Body of pancreas (tissue), 4 donors: ENCODE results near the gene NXPE3. TPM values are rescaled to one million over a fixed set of nuclear protein-coding genes. Genes with fewer than 3 reads are reported as not detected.
A peak's percentile ranks its signal among the peaks of the same experiment; 100 is the strongest.

Source experiments
- ATAC-seq: fragments of 150-250 bp; one replicate; pipeline ENCODE4 v1.9.1; 2016
- DNase-seq, 4 donors: peaks; one replicate each; pipeline ENCODE4 v3.0.0-alpha.2; 2019
- H3K27ac ChIP-seq, 4 donors: fragments of 200-600 bp; sonication (generic); 1 replicate in 3 of 4; 2 replicates in 1 of 4; pipeline versions ENCODE4 v1.5.1 to v1.6.1; 2016 to 2019; ENCODE audit warnings: mild to moderate bottlenecking in 1 of 4, mixed read lengths in 1 of 4, moderate library complexity in 1 of 4
- H3K27me3 ChIP-seq, 2 donors: fragments of 200-600 bp; sonication (generic); one replicate each; pipeline ENCODE4 v1.6.0; 2016; ENCODE audit warnings: mild to moderate bottlenecking in 1 of 2
- H3K36me3 ChIP-seq, 2 donors: fragments of 200-600 bp; sonication (generic); replicated peaks in 1 of 2; 2 replicates each; pipeline ENCODE4 v1.5.1; 2016; ENCODE audit warnings: low read depth in 2 of 2; ENCODE audit not compliant: insufficient read depth in 1 of 2
- H3K4me1 ChIP-seq: fragments of 200-600 bp; sonication (generic); one replicate; pipeline ENCODE4 v1.6.0; 2016
- H3K4me3 ChIP-seq, 2 donors: fragments of 200-600 bp; sonication (generic); 1 replicate in 1 of 2; 2 replicates in 1 of 2; pipeline ENCODE4 v1.5.1; 2016 to 2019
- H3K9me3 ChIP-seq, 3 donors: fragments of 200-600 bp; sonication (generic); 1 replicate in 2 of 3; 2 replicates in 1 of 3; pipeline ENCODE4 v1.5.1; 2016
- CTCF ChIP-seq, 7 experiments: fragments of 450-650 bp in 4 of 7; fragments of 200-600 bp in 3 of 7; sonication (generic) in 3 of 7; IDR thresholded peaks; one replicate each; pipeline ENCODE4 v1.5.1; 2016 to 2019; ENCODE audit warnings: antibody characterized with exemption in 7 of 7
- POLR2A ChIP-seq, 3 donors: fragments of 450-650 bp; IDR thresholded peaks; one replicate each; pipeline ENCODE4 v1.6.1; 2016; ENCODE audit warnings: antibody characterized with exemption in 3 of 3, mild to moderate bottlenecking in 2 of 3
- WGBS, 2 donors: methylation state at CpG; one replicate each; pipeline ENCODE4 v1.1.5; 2017; 5-methylcytosine and 5-hydroxymethylcytosine counted together
- intact Hi-C: fragments of 100-400 bp; cut with DNase I; formaldehyde crosslinking; loops from one replicate; pipeline ENCODE4 v1.15.1; 2023
- total RNA-seq, 2 donors: library from RNA; depleted of rRNA; stranded (reverse); fragments of >200 nt; gene quantifications; one replicate each; pipeline ENCODE4 v1.1.0, GENCODE V29; 2016

The NXPE3 gene
- total RNA-seq, 2 donors from 2014 or later: 3.1 to 4.6 TPM

- TF ChIP-seq CTCF (IDR thresholded peaks at IDR 0.05) (no peak), POLR2A (IDR thresholded peaks at IDR 0.05) (no peak)
- H3K4me3 ChIP-seq: no peak overlapping the region
- no peaks in the 10 kb centered on the region for H3K36me3 ChIP-seq
- ATAC-seq (no peak), DNase-seq (no peak)
- intact Hi-C loops: no loop called here
- no peak overlapping the region for H3K27ac ChIP-seq
- no peaks in the 10 kb centered on the region for H3K27me3 ChIP-seq
- 89 to 92% methylated on average over 3 of the region's 3 CpGs for WGBS, 2 donors
- peaks cover 20% of the 10 kb centered on the region for H3K4me1 ChIP-seq
- H3K9me3 ChIP-seq: peaks cover 0 to 3% (median 0%) of the 10 kb centered on the region in 3 donors
Measured at GRCh38 chr3:101842935-101843330, 63.9 kb downstream of the NXPE3 start.

- H3K36me3 ChIP-seq: no peaks in the 10 kb centered on the region
- ATAC-seq (no peak), DNase-seq (no peak)
- WGBS, 2 donors: 51 to 56% methylated on average over 2 of the region's 2 CpGs
- no peak overlapping the region for H3K27ac ChIP-seq
- TF ChIP-seq POLR2A (IDR thresholded peaks at IDR 0.05) (no peak), CTCF (IDR thresholded peaks at IDR 0.05) (no peak)
- H3K27me3 ChIP-seq: no peaks in the 10 kb centered on the region
- intact Hi-C loops: no loop called here
- no peaks in the 10 kb centered on the region for H3K9me3 ChIP-seq
- H3K4me3 ChIP-seq: no peak overlapping the region
- H3K4me1 ChIP-seq: peaks cover 29% of the 10 kb centered on the region
Measured at GRCh38 chr3:101845425-101845824, 66.4 kb downstream of the NXPE3 start.

GRCh38 chr3:101846709-101847108, 67.7 kb downstream of the NXPE3 start:
- DNase-seq (no peak), ATAC-seq (no peak)
- TF ChIP-seq CTCF (IDR thresholded peaks at IDR 0.05): no peak
- no peak for TF ChIP-seq POLR2A (IDR thresholded peaks at IDR 0.05)
- Histone ChIP-seq H3K27me3 (no peaks in the 10 kb centered on the region), H3K36me3 (no peaks in the 10 kb centered on the region), H3K4me3 (no peak overlapping the region), H3K9me3 (no peaks in the 10 kb centered on the region), H3K27ac (peak overlapping the region; percentile 18 to 100 (median 99)), H3K4me1 (peaks cover 31% of the 10 kb centered on the region)
- intact Hi-C loops: no loop called here
- WGBS, 2 donors: 93 to 100% methylated on average over 2 of the region's 2 CpGs

GRCh38 chr3:101847328-101847727, 68.3 kb downstream of the NXPE3 start:
- DNase-seq (no peak), ATAC-seq (no peak)
- WGBS, 2 donors: 28 to 43% methylated on average over 3 of the region's 3 CpGs

More at GRCh38 chr3:101847328-101847727, 68.3 kb downstream of the NXPE3 start:
- Histone ChIP-seq H3K4me3 (no peak overlapping the region), H3K4me1 (peaks cover 37% of the 10 kb centered on the region), H3K36me3 (no peaks in the 10 kb centered on the region), H3K27me3 (no peaks in the 10 kb centered on the region), H3K9me3 (no peaks in the 10 kb centered on the region), H3K27ac (peak overlapping the region; percentile 97 to 100 (median 99))
- TF ChIP-seq POLR2A (IDR thresholded peaks at IDR 0.05) (no peak), CTCF (IDR thresholded peaks at IDR 0.05) (no peak)
- intact Hi-C loops: no loop called here
